ENCODE measurements around the gene SPATS2L.

DNA sequence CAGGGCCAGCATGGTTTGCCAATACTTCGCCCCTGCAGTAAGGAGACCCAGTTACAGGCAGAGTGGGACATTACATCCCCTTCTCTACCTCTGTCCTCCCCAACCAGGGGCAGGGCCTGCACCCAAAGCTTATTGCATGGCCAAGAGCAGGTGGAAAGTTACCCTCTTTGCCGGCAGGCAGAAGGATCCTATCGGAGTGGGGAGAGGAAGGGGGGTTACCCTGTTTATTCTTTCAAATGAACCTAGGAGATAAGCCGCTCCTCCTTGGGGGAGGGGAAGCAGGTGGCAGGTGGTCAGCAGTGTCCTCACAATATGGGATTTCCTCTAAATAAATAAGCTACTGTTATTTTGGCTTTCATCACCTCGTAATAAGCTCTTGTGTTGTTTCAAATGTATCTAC, 53.9 kb downstream of the SPATS2L start:
- TF ChIP-seq, protein P1, sequence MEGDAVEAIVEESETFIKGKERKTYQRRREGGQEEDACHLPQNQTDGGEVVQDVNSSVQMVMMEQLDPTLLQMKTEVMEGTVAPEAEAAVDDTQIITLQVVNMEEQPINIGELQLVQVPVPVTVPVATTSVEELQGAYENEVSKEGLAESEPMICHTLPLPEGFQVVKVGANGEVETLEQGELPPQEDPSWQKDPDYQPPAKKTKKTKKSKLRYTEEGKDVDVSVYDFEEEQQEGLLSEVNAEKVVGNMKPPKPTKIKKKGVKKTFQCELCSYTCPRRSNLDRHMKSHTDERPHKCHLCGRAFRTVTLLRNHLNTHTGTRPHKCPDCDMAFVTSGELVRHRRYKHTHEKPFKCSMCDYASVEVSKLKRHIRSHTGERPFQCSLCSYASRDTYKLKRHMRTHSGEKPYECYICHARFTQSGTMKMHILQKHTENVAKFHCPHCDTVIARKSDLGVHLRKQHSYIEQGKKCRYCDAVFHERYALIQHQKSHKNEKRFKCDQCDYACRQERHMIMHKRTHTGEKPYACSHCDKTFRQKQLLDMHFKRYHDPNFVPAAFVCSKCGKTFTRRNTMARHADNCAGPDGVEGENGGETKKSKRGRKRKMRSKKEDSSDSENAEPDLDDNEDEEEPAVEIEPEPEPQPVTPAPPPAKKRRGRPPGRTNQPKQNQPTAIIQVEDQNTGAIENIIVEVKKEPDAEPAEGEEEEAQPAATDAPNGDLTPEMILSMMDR (IDR thresholded peaks at IDR 0.05) = no peak
- no peak for TF ChIP-seq POLR2A (IDR thresholded peaks at IDR 0.05)

Measured in adrenal gland (tissue), 5 donors.